Epithelial cell of esophagus (primary cell): Measurements from ENCODE around the gene TNIK.
"Not testable (repeated sequence)": the region's sequence is repeated elsewhere in the genome, so short reads cannot be mapped to it uniquely, and the experiment has no call there.

Experiments used
- DNase-seq: peaks from one replicate; pipeline ENCODE4 v3.0.0; 2010; ENCODE audit warnings: low read depth
- H3K4me3 ChIP-seq: 2 replicates; pipeline ENCODE4 v1.5.1; 2011; ENCODE audit warnings: mild to moderate bottlenecking, low read length, control low read depth
- CTCF ChIP-seq: IDR thresholded peaks from 2 replicates; pipeline ENCODE4 v1.5.1; 2011; ENCODE audit warnings: low read depth, mild to moderate bottlenecking, low read length, control low read depth, inconsistent platforms; ENCODE audit not compliant: insufficient read depth; ENCODE audit errors: missing control alignments

TNIK gene

GRCh38 chr3:171431550-171431949, 28.7 kb downstream of the TNIK start:
- H3K4me3 ChIP-seq = no peak overlapping the region
- TF ChIP-seq CTCF = no peak
- no peak for DNase-seq

- no peak for DNase-seq
- H3K4me3 ChIP-seq = no peak overlapping the region
- no peak for TF ChIP-seq CTCF
Measured at GRCh38 chr3:171430530-171430929, 29.7 kb downstream of the TNIK start.

- H3K4me3 ChIP-seq = no peak overlapping the region
- DNase-seq = no peak
- TF ChIP-seq CTCF = no peak
Measured at GRCh38 chr3:171429635-171430034, 30.6 kb downstream of the TNIK start.

- no peak for DNase-seq
- TF ChIP-seq CTCF = no peak
- H3K4me3 ChIP-seq = no peak overlapping the region
Measured at GRCh38 chr3:171428892-171429291, 31.3 kb downstream of the TNIK start.

GRCh38 chr3:171428321-171428787, 31.9 kb downstream of the TNIK start:
- H3K4me3 ChIP-seq = no peak overlapping the region
- DNase-seq = no peak
- TF ChIP-seq CTCF = no peak

GRCh38 chr3:171427771-171428320, 32.4 kb downstream of the TNIK start:
- no peak for TF ChIP-seq CTCF
- DNase-seq = no peak
- H3K4me3 ChIP-seq = no peak overlapping the region

GRCh38 chr3:171424063-171424462, 36.1 kb downstream of the TNIK start:
- DNase-seq, H3K4me3 ChIP-seq: not testable (repeated sequence)

- H3K4me3 ChIP-seq, DNase-seq: not testable (repeated sequence)
Measured at GRCh38 chr3:171422855-171423254, 37.4 kb downstream of the TNIK start.
